Sigmoid colon (tissue), 7 donors: Measurements from ENCODE around the gene TBCE. TPM values are rescaled to one million over a fixed set of nuclear protein-coding genes. Genes with fewer than 3 reads are reported as not detected.
A peak's percentile ranks its signal among the peaks of the same experiment; 100 is the strongest.

Experiments
- DNase-seq: peaks from one replicate; pipeline ENCODE4 v3.0.0-alpha.2; 2019
- H3K27ac ChIP-seq, 4 donors: fragments of 200-600 bp; sonication (generic); one replicate each; pipeline ENCODE4 v1.5.1; 2016 to 2019; ENCODE audit warnings: mild to moderate bottlenecking in 1 of 4
- H3K27me3 ChIP-seq, 3 donors: fragments of 200-600 bp; sonication (generic); one replicate each; pipeline ENCODE4 v1.5.1; 2019; ENCODE audit warnings: mild to moderate bottlenecking in 1 of 3
- H3K36me3 ChIP-seq, 4 donors: fragments of 200-600 bp; sonication (generic); one replicate each; pipeline ENCODE4 v1.5.1; 2016 to 2019
- H3K4me1 ChIP-seq, 4 donors: fragments of 200-600 bp; sonication (generic); one replicate each; pipeline ENCODE4 v1.5.1; 2017 to 2019
- H3K4me3 ChIP-seq, 4 donors: fragments of 200-600 bp; sonication (generic); one replicate each; pipeline ENCODE4 v1.5.1; 2017 to 2019; ENCODE audit warnings: mild to moderate bottlenecking in 2 of 4, moderate library complexity in 1 of 4
- H3K9me3 ChIP-seq, 4 donors: fragments of 200-600 bp in 3 of 4; sonication (generic) in 3 of 4; one replicate each; pipeline versions ENCODE4 v1.5.1 to v1.6.1; 2013 to 2019
- CTCF ChIP-seq, 4 experiments: fragments of 450-650 bp in 3 of 4; fragments of 200-600 bp in 1 of 4; IDR thresholded peaks; one replicate each; pipeline ENCODE4 v1.5.1; 2016 to 2019; ENCODE audit warnings: antibody characterized with exemption in 4 of 4, mild to moderate bottlenecking in 3 of 4, moderate library complexity in 2 of 4
- EP300 ChIP-seq, 4 donors: sonication (generic); formaldehyde crosslinking; IDR thresholded peaks; one replicate each; pipeline ENCODE4 v1.6.1; 2017; ENCODE audit warnings: antibody characterized with exemption in 4 of 4
- POLR2A ChIP-seq, 2 donors: fragments of 450-650 bp; IDR thresholded peaks; one replicate each; pipeline ENCODE4 v1.6.1; 2016; ENCODE audit warnings: antibody characterized with exemption in 2 of 2, mild to moderate bottlenecking in 2 of 2, moderate library complexity in 2 of 2
- POLR2AphosphoS5 ChIP-seq, 4 donors: sonication (generic); formaldehyde crosslinking; IDR thresholded peaks; one replicate each; pipeline ENCODE4 v1.6.1; 2017; ENCODE audit warnings: antibody characterized with exemption in 4 of 4
- WGBS, 2 donors: extraction: QIAGEN DNeasy Blood & Tissue Kit; methylation state at CpG; one replicate each; pipeline ENCODE4 v1.1.7; 2013; 5-methylcytosine and 5-hydroxymethylcytosine counted together
- intact Hi-C: fragments of 100-400 bp; cut with DNase I; formaldehyde crosslinking; loops from one replicate; pipeline ENCODE4 v1.15.1; 2023
- polyA plus RNA-seq, 3 donors: library from polyadenylated mRNA; stranded (reverse); fragments of 200-250 nt; gene quantifications; one replicate each; pipeline ENCODE4 v1.2.3, GENCODE V29; 2013
- total RNA-seq, 4 donors: library from RNA; depleted of rRNA; stranded (reverse); fragments of >200 nt; gene quantifications; one replicate each; pipeline ENCODE4 v1.1.0, GENCODE V29; 2016
- donor health status: healthy with polysubstance abuse.
- donor health status: Bipolar disorder and iron deficiency.
- donor health status: healthy.

TBCE gene
- total and polyA plus RNA-seq, 7 donors: 14.4 to 24.3 (median 16.4) TPM

GRCh38 chr1:235417086-235417697, 50.0 kb downstream of the TBCE start:
- H3K4me3 ChIP-seq: no peak overlapping the region
- peaks cover 0 to 11% (median 0%) of the 10 kb centered on the region in 4 donors for H3K4me1 ChIP-seq
- intact Hi-C loops: loop anchor here (1.0 to 10.0 kb wide), 5 partner anchors 50 to 315 kb away; partner anchors contain the start of gene TBCE
- WGBS, 2 donors: 35 to 38% methylated on average over 8 of the region's 8 CpGs
- H3K27ac ChIP-seq: no peak overlapping the region
- peaks cover 0 to 6% (median 0%) of the 10 kb centered on the region in 4 donors for H3K36me3 ChIP-seq
- no peaks in the 10 kb centered on the region for H3K9me3 ChIP-seq
- H3K27me3 ChIP-seq: no peaks in the 10 kb centered on the region
- peak; percentile 69 for DNase-seq
- TF ChIP-seq EP300 (IDR thresholded peaks at IDR 0.05) (no peak), POLR2AphosphoS5 (IDR thresholded peaks at IDR 0.05) (peak in 2 of 4 donors; percentile 42 to 49), POLR2A (IDR thresholded peaks at IDR 0.05) (no peak), CTCF (IDR thresholded peaks at IDR 0.05) (peak; percentile 52 to 82 (median 72))

- TF ChIP-seq CTCF (IDR thresholded peaks at IDR 0.05) (no peak), POLR2A (IDR thresholded peaks at IDR 0.05) (no peak), POLR2AphosphoS5 (IDR thresholded peaks at IDR 0.05) (no peak), EP300 (IDR thresholded peaks at IDR 0.05) (no peak)
- Histone ChIP-seq H3K27ac (no peak overlapping the region), H3K9me3 (no peaks in the 10 kb centered on the region), H3K36me3 (no peaks in the 10 kb centered on the region), H3K4me3 (no peak overlapping the region), H3K27me3 (no peaks in the 10 kb centered on the region), H3K4me1 (peaks cover 0 to 7% (median 0%) of the 10 kb centered on the region in 4 donors)
- intact Hi-C loops: no loop called here
- DNase-seq: no peak
- WGBS, 2 donors: 55 to 81% methylated on average over 3 of the region's 3 CpGs
Observed at GRCh38 chr1:235421751-235422150, 54.5 kb downstream of the TBCE start.

- peaks cover 0 to 5% (median 0%) of the 10 kb centered on the region in 4 donors for H3K36me3 ChIP-seq
- H3K27me3 ChIP-seq: no peaks in the 10 kb centered on the region
- TF ChIP-seq POLR2AphosphoS5 (IDR thresholded peaks at IDR 0.05): no peak
- TF ChIP-seq EP300 (IDR thresholded peaks at IDR 0.05): no peak
- no peak for TF ChIP-seq POLR2A (IDR thresholded peaks at IDR 0.05)
- TF ChIP-seq CTCF (IDR thresholded peaks at IDR 0.05): no peak
- WGBS, 2 donors: 37 to 76% methylated on average over 12 of the region's 12 CpGs
- no peaks in the 10 kb centered on the region for H3K4me1 ChIP-seq
- no peak overlapping the region for H3K4me3 ChIP-seq
- DNase-seq: no peak
- H3K9me3 ChIP-seq: no peaks in the 10 kb centered on the region
- intact Hi-C loops: no loop called here
- H3K27ac ChIP-seq: no peak overlapping the region
Observed at GRCh38 chr1:235423214-235423652, 56.0 kb downstream of the TBCE start.

- DNase-seq: no peak
- Histone ChIP-seq H3K9me3 (no peaks in the 10 kb centered on the region), H3K27ac (no peak overlapping the region), H3K27me3 (no peaks in the 10 kb centered on the region), H3K4me3 (no peak overlapping the region), H3K4me1 (no peaks in the 10 kb centered on the region), H3K36me3 (peaks cover 0 to 5% (median 0%) of the 10 kb centered on the region in 4 donors)
- TF ChIP-seq POLR2A (IDR thresholded peaks at IDR 0.05) (no peak), CTCF (IDR thresholded peaks at IDR 0.05) (no peak), POLR2AphosphoS5 (IDR thresholded peaks at IDR 0.05) (no peak), EP300 (IDR thresholded peaks at IDR 0.05) (no peak)
- 78 to 92% methylated on average over 8 of the region's 8 CpGs for WGBS, 2 donors
- intact Hi-C loops: no loop called here
Observed at GRCh38 chr1:235424092-235424491, 56.9 kb downstream of the TBCE start.
